ENCODE data around the gene AGAP1. TPM values are rescaled to one million over a fixed set of nuclear protein-coding genes. Genes with fewer than 3 reads are reported as not detected.

The AGAP1 gene
- total RNA-seq, 1 donor from 2014 or later = 3.1 TPM

- DNase-seq (ENCODE audit: low read depth in 2 of 2) = no peak
These were observed 7.1 kb upstream of the AGAP1 start for GRCh38 chr2:235486729-235487128.

GRCh38 chr2:235489897-235490296 is 3.9 kb upstream of the AGAP1 start:
- DNase-seq (ENCODE audit: low read depth in 2 of 2) = no peak

- DNase-seq (ENCODE audit: low read depth in 2 of 2) = no peak
These were observed 946 bp upstream of the AGAP1 start for GRCh38 chr2:235492850-235493344.

- peak in 1 of 2 donors; percentile 12 for DNase-seq (ENCODE audit: low read depth in 2 of 2)
These were observed 455 bp upstream of the AGAP1 start for GRCh38 chr2:235493402-235493774.

GRCh38 chr2:235494716-235495372 is 1.0 kb downstream of the AGAP1 start:
- DNase-seq (ENCODE audit: low read depth in 2 of 2) = peak in 1 of 2 donors; percentile 46

- no peak for DNase-seq (ENCODE audit: low read depth in 2 of 2)
These were observed 1.8 kb downstream of the AGAP1 start for GRCh38 chr2:235495373-235496238.

GRCh38 chr2:235496239-235496621 is 2.4 kb downstream of the AGAP1 start:
- no peak for DNase-seq (ENCODE audit: low read depth in 2 of 2)

- DNase-seq (ENCODE audit: low read depth in 2 of 2) = no peak
These were observed 3.3 kb downstream of the AGAP1 start for GRCh38 chr2:235497096-235497495.

GRCh38 chr2:235498541-235498940 is 4.7 kb downstream of the AGAP1 start:
- no peak for DNase-seq (ENCODE audit: low read depth in 2 of 2)

GRCh38 chr2:235498946-235499812 is 5.3 kb downstream of the AGAP1 start:
- DNase-seq (ENCODE audit: low read depth in 2 of 2) = no peak

- no peak for DNase-seq (ENCODE audit: low read depth in 2 of 2)
These were observed 6.4 kb downstream of the AGAP1 start for GRCh38 chr2:235500110-235500760.

GRCh38 chr2:235500761-235501672 is 7.2 kb downstream of the AGAP1 start:
- DNase-seq (ENCODE audit: low read depth in 2 of 2) = peak in 1 of 2 donors; percentile 57

GRCh38 chr2:235501673-235502031 is 7.8 kb downstream of the AGAP1 start:
- DNase-seq (ENCODE audit: low read depth in 2 of 2) = no peak

- DNase-seq (ENCODE audit: low read depth in 2 of 2) = no peak
These were observed 8.5 kb downstream of the AGAP1 start for GRCh38 chr2:235502336-235502735.

- no peak for DNase-seq (ENCODE audit: low read depth in 2 of 2)
These were observed 10.8 kb downstream of the AGAP1 start for GRCh38 chr2:235504441-235505180.

GRCh38 chr2:235505181-235505741 is 11.4 kb downstream of the AGAP1 start:
- no peak for DNase-seq (ENCODE audit: low read depth in 2 of 2)

- no peak for DNase-seq (ENCODE audit: low read depth in 2 of 2)
These were observed 12.6 kb downstream of the AGAP1 start for GRCh38 chr2:235506291-235506996.

- no peak for DNase-seq (ENCODE audit: low read depth in 2 of 2)
These were observed 13.3 kb downstream of the AGAP1 start for GRCh38 chr2:235506997-235507615.

Measured in dermis microvascular lymphatic vessel endothelial cell (primary cell).